HG02973 (cell line): ENCODE data around the gene ADAD1.
"Not testable (repeated sequence)": the region's sequence is repeated elsewhere in the genome, so short reads cannot be mapped to it uniquely, and the experiment has no call there.

Experiments used
- ATAC-seq: cut with Tn5 transposase; IDR thresholded peaks from one replicate; pipeline ENCODE4 v1.9.1; 2021; ENCODE audit warnings: moderate library complexity; ENCODE audit not compliant: unreplicated experiment

ADAD1 gene

GRCh38 chr4:122378711-122379110 lies at the start of gene ADAD1:
Gene ADAD1 (plus strand): TSS chr4:122379011. CDS start chr4:122380070, 1,059 bp downstream.
- no peak for ATAC-seq

DNA sequence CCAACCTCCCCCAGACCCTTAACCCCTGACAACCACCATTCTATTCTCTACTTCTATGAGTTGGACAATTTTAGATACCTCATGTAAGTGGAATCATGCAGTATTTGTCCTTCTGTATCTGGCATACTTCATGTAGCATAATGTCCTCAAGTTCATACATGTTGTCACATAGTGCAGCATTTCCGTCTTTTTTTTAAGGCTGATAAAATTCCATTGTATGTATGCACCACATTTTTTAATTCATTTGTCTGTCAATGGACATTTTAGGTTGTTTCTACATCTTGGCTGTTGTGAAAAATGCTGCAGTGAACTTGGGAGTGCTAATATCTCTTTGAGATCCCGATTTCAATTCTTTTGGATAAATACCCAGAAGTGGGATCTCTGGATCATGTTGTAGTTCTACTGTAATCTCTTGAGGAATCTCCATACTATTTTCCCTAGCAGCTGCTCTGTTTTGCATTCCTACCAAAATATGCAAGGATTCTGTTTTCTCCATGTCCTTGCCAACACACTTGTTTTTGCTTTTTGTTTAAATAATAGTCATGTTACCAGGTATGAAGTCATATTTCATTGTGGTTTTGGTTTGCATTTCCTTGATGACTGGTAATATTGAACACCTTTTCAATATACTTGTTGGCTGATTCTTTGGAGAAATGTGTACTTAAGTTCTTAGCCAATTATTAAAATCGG lies 48.8 kb upstream of the ADAD1 start:
- ATAC-seq: no peak

DNA sequence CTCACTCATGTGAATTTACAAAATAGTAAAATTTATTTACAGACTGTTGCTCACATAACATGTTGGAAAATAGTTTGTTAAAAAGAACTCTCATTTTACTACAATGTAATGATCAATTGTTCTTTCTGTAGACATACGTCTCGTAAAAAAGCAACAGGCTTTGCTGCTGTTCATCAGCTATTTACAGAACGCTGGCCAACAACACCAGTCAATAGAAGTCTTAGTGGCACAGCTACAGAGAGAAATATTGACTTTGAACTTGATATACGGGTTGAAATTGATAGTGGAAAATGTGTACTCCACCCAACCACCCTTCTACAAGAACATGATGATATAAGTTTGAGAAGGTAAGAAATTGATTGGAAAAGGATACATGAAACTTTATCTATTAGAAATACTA lies 47.6 kb upstream of the ADAD1 start:
- no peak for ATAC-seq

- no peak for ATAC-seq
Observed at GRCh38 chr4:122334828-122335227, 44.0 kb upstream of the ADAD1 start.

GRCh38 chr4:122341886-122342285 lies 36.9 kb upstream of the ADAD1 start:
- no peak for ATAC-seq

DNA sequence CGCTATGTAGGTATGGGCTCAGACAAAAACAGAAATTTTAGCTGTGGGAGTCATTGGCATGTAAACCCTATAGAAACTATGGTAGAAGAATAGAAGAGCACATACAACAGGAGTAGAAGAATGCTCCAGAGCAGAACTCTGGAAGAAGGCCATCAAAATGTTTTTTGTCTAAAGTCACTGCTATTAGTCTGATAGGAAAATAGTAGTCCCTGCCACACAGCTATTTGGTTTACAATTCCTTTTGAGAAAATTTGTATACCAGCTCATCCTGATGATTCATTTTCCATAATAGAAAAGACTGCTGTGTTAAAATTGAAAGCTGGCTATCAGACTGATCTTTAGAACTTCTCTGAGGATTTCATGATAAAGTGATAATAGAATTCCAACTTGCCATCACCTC lies 32.8 kb upstream of the ADAD1 start:
- no peak for ATAC-seq

DNA sequence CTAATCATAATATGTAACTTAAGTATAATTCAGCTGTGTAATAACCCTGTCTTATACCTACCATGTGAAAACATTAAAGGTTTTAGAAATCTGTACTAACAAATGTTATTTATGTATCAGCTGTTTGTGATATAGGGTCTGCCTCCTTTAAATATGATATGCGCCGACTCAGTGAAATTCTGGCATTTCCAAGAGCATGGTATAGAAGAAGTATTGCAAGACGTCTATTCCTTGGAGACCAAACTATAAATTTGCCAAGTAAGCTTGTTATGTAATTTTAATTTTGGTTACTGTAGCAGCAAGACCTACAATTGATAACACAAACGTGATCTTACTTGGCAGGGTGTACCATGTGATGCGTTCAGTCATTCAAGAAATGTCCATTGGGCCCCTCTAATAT lies 32.3 kb upstream of the ADAD1 start:
- ATAC-seq: no peak

- no peak for ATAC-seq
Observed at GRCh38 chr4:122356317-122356808, 22.4 kb upstream of the ADAD1 start.

- ATAC-seq: no peak
Observed at GRCh38 chr4:122360754-122361153, 18.1 kb upstream of the ADAD1 start.

DNA sequence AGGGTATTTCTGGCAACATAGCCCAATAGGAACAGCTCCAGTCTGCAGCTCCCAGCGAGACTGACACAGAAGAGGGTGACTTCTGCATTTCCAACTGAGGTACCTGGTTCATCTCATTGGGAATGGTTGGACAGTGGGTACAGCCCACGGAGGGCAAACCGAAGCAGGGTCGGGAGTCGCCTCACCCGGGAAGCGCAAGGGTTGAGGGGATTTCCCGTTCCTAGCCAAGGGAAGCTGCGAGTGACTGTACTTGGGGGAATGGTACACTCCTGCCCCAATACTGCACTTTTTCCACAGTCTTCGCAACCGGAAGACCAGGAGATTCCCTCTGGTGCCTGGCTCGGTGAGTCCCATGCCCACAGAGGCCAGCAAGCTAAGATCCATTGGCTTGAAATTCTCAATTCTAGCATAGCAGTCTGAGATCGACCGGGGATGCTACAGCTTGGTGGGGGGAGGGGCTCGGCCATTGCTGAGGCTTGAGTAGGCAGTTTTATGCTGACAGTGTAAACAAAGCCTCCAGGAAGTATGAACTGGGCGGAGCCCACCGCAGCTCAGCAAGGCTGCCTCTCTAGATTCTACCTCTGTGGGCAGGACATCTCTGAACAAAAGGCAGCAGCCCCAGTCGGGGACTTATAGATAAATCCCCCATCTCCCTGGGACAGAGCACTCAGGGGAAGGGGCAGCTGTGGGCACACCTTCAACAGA lies 14.0 kb upstream of the ADAD1 start:
- no peak for ATAC-seq

DNA sequence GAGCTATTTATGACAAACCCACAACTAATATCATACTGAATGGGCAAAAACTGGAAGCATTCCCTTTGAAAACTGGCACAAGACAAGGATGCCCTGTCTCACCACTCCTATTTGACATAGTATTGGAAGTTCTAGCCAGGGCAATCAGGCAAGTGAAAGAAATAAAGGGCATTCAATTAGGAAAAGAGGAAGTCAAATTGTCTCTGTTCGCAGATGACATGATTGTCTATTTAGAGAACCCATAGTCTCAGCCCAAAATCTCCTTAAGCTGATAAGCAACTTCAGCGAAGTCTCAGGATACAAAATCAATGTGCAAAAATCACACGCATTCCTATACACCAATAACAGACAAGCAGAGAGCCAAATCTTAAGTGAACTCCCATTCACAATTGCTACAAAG lies 10.0 kb upstream of the ADAD1 start:
- not testable (repeated sequence) for ATAC-seq

GRCh38 chr4:122377352-122377751 lies 1.5 kb upstream of the ADAD1 start:
- no peak for ATAC-seq

DNA sequence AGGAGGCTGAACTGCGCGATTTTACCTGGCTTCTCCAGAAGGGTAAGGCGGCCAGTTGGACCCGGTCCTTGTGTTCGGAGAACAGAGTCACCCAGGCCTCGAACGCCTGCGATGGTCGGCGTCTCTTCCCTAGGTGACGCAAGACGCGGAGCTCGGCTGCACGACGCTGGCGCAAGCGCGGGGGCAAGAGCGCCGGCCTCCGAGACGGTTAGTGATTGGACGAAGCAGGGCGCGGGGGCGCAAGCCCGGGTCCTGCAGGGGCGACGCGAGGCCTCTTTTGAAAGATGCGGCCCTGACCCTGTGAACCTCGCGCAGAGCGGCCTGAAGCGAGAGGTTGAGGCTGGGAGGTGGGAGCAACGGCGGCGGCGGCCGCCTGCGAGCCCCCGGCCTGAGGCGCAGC lies 428 bp downstream of the ADAD1 start:
- ATAC-seq: no peak

DNA sequence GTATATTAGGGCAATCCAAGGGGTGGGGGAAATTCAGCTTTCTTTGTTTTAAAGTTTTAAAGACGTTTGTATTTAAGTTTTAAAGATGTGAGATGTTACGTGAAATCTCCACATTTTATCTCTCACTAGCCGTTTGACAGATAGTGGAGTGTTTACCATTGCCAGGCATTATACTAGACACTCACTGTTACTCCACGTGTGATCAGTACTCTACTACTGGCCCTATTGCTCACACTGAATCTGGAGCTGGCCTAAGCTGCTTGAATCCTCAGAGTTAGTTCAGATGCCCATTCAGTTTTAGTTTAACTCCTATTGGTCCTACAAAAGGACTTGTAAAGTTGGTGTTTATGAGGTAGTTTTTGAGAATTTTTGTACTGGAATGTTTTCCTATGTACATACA lies 4.5 kb downstream of the ADAD1 start:
- no peak for ATAC-seq

DNA sequence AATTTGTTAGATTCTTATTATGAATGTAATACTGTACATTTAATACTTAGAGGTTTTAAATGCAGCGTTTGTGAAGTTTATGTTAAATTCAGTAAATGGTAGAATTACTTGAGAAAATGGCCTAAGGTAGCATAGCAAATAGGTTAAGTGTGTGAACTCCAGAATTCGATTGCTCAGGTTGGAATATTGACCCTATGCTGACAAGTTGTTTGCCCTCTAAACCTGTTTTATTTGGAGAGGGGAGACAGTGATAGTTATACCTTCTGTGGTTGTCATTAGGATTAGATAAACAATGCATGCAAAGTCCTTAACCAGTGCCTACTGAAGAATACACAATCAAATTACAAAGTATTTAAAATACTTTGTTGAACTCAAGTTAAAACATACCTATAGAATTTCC lies 5.4 kb downstream of the ADAD1 start:
- ATAC-seq: no peak

DNA sequence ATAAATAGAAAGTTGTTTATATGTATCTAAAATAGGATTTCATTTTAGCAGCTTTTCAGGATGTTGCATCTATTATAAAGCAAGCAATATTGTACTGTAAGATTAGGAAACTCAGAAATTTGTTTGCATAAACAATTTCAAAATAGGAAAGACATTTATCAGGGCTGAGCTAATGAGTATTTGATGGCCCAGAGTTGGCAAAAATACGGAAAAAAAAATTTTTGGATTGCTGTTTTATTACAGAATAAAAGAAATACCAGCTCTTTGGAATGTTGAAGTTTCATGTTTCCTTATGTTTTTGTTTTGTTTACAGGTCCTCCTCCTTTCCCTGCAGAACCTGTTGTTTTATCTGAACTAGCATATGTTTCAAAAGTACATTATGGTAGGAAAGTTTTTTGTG lies 14.5 kb downstream of the ADAD1 start:
- no peak for ATAC-seq

GRCh38 chr4:122403861-122404260 lies 25.1 kb downstream of the ADAD1 start:
- ATAC-seq: no peak

GRCh38 chr4:122412547-122412946 lies 33.7 kb downstream of the ADAD1 start:
- peak; percentile 86 for ATAC-seq

- ATAC-seq: no peak
Observed at GRCh38 chr4:122423246-122423645, 44.4 kb downstream of the ADAD1 start.

DNA sequence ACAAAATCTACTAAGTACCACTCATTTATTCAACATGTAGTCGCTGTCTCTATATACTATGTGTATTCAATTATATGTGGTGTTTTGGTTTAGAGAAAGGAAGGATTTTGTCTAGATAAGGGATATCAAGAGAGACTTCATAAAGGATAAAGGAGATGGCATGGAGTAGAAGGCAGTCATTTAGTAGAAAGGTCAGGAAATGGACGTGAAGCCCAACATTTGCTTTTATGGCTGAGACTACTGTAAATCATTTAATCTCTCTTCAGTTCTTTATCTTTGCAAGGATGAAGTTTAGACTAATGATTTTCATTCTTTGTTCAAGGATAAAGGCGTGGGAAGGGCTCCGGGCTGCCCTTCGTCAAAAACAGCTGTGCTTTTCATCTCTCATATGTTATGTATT lies 52.5 kb downstream of the ADAD1 start:
- no peak for ATAC-seq

DNA sequence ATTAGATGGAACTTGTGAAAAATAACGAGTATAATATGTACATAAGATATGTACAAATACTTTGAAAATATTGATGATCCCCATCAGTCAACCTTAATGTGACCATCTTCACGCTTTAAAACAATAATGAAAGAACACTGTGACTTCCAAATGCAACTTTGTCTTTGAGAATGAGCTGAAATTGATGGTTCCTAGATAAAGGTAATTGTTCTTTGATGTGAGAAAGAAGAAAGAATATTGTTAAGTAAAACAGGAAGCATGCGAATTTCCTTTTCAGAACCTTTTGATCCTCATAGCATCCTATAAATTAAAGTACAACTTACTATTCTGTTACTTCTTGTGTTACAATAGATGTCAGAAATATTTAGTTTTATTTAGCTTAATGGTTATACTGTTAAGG lies 55.5 kb downstream of the ADAD1 start:
- no peak for ATAC-seq

- ATAC-seq: no peak
Observed at GRCh38 chr4:122450847-122451246, 72.0 kb downstream of the ADAD1 start.
